Mesenteric fat pad (tissue), 1 donor: ENCODE results near the gene C1orf159. TPM values are rescaled to one million over a fixed set of nuclear protein-coding genes. Genes with fewer than 3 reads are reported as not detected.

ENCODE experiments used
- DNase-seq: peaks from one replicate; pipeline ENCODE4 v3.0.0-alpha.2; 2020; ENCODE audit warnings: low spot score
- total RNA-seq: library from RNA; stranded (reverse); fragmentation: NEBNext Ultra II Directional; extraction: Animal tissue kit (Norgen Biotek cat#: 25700); gene quantifications from one replicate; pipeline ENCODE4 v1.2.1, GENCODE V29; 2021
- donor health status: DM: yes; HTN: yes; CAD: no.

The C1orf159 gene
- total RNA-seq, 1 donor from 2014 or later = 9.0 TPM

DNA sequence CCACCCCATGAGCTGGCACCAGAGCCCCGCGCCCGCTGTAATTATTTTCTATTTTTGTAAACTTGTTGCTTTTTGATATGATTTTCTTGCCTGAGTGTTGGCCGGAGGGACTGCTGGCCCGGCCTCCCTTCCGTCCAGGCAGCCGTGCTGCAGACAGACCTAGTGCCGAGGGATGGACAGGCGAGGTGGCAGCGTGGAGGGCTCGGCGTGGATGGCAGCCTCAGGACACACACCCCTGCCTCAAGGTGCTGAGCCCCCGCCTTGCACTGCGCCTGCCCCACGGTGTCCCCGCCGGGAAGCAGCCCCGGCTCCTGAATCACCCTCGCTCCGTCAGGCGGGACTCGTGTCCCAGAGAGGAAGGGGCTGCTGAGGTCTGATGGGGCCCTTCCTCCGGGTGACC is 60.9 kb downstream of the C1orf159 start:
- DNase-seq = no peak

- no peak for DNase-seq
Observed at GRCh38 chr1:1054099-1054700, 61.7 kb downstream of the C1orf159 start.

DNA sequence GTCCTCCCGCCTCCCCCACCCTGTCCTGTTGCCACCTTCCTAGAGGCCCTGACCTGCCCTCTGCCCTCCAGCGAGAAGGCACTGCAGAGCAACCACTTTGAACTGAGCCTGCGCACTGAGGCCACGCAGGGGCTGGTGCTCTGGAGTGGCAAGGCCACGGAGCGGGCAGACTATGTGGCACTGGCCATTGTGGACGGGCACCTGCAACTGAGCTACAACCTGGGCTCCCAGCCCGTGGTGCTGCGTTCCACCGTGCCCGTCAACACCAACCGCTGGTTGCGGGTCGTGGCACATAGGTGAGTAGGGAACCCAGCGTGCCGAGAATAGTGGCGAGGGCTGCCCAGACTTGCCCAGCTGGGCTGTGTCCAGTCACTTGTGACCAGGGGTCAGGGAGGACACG is 62.2 kb downstream of the C1orf159 start:
- no peak for DNase-seq

DNA sequence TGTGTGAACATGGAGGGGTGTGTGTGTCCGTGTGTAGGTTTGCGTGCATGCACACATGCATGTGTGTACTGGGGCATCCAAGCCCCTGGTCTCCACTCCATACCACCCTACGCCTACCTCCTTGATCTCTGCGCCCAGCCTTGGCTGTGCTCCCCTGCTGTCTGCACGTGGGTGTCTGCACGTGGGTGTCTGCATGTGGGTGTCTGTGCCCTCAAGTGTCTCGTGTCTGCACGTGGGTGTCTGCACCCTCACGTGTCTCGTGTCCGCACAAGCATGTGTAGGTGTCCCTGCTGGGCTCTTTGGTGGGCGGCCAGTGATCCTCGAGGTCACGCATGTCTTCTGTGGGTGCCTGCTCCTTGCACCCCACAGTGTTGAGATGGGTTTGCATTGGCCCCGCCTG is 62.9 kb downstream of the C1orf159 start:
- no peak for DNase-seq

DNA sequence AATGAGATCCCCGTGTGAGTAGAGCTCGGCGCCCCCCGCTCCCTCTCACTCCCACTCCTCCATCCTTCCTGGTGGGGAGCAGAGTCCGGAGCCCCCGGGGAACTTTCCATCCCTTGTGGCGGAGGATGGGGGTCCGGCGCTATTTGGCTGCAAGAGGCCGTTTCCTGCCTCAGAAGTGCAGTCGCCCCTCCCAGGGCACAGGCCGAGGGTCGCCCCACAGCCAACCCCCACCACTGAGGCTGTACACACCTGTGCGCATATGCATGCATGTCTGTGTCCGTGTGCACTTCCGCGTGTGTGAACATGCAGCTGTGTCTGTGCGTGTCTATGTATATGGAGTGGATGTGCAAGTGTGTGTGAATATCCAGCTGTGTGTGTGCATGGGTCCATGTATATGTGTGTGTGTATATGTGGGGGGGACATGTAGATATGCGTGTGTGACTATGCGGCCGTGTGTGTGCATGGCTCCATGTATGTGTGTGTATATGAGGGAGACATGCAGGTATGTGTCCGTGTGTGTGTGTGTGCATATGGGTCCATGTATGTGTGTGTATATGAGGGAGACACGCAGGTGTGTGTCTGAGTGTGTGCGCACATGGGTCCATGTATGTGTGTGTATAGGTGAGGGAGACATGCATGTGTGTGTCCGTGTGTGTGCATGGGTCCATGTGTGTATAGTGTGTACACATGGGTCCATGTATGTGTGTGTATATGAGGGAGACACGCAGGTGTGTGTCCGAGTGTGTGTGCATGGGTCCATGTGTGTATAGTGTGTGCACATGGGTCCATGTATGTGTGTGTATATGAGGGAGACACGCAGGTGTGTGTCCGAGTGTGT is 63.7 kb downstream of the C1orf159 start:
- no peak for DNase-seq

DNA sequence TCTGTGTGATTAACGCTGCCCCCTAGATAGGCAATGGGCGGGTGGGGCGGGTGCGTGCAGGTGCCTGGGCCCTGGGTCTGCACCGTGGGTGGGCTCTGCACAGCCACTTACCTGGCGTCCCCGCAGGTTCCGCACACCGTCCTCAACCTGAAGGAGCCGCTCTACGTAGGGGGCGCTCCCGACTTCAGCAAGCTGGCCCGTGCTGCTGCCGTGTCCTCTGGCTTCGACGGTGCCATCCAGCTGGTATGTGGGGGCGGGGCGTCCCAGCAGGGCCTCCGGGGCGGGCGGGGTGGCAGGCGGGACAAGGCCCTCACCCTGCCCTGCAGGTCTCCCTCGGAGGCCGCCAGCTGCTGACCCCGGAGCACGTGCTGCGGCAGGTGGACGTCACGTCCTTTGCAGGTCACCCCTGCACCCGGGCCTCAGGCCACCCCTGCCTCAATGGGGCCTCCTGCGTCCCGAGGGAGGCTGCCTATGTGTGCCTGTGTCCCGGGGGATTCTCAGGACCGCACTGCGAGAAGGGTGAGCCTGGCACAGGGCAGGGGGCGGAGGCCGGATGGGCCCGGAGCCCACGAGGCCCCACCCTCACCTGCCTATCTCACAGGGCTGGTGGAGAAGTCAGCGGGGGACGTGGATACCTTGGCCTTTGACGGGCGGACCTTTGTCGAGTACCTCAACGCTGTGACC is 64.6 kb downstream of the C1orf159 start:
- DNase-seq = no peak

DNA sequence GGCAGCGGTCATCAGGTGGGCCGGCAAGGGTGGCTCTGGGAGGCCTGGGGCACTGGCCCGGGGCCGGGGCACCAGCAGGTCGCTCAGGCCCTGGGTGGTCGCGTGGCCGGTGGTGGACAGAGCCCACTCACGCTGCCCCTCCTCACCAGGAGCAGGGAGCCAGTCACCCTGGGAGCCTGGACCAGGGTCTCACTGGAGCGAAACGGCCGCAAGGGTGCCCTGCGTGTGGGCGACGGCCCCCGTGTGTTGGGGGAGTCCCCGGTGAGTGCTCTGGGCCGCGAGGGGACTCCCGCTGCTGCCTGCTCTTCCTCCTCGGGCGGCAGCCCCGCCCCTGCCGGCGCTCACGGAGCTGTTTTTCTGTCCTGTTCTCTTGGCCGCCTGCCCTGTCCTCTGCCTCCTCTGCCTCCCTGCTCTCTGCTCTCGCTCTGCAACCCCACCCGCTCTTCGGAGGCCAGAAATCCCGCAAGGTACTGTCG is 65.3 kb downstream of the C1orf159 start:
- no peak for DNase-seq

GRCh38 chr1:1049318-1050165 is 66.3 kb downstream of the C1orf159 start:
- no peak for DNase-seq

- no peak for DNase-seq
Observed at GRCh38 chr1:1048765-1049164, 67.1 kb downstream of the C1orf159 start.

GRCh38 chr1:1047963-1048362 is 67.9 kb downstream of the C1orf159 start:
- no peak for DNase-seq

DNA sequence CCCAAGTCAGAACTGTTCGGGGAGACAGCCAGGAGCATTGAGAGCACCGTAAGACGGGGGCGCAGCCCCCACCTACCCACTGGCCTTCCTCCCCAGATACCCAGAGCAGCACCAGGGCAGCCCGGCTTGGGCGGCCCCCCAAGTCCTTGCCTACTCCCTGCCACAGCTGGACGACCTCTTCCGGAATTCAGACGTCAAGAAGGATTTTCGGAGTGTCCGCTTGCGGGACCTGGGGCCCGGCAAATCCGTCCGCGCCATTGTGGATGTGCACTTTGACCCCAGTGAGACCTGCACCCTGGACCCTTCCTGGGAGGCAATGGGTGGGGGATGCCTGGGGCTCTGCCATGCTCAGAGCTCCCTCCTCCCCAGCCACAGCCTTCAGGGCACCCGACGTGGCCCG is 68.5 kb downstream of the C1orf159 start:
- no peak for DNase-seq

DNA sequence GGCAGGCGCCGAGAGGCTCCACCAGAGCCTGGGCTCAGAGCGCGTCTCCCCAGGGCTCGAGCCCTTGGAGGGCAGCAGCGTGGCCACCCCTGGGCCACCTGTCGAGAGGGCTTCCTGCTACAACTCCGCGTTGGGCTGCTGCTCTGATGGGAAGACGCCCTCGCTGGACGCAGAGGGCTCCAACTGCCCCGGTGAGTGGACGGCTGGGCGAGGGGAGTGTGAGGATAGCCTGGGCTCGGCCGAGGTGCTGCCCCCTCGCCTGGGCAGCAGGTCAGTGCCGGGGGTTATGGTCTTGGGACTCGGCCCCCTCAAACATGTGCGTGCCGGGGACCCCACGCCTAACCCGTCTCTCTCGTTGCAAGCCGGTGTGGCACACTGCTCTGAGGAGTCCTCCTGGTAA is 69.1 kb downstream of the C1orf159 start:
- no peak for DNase-seq

DNA sequence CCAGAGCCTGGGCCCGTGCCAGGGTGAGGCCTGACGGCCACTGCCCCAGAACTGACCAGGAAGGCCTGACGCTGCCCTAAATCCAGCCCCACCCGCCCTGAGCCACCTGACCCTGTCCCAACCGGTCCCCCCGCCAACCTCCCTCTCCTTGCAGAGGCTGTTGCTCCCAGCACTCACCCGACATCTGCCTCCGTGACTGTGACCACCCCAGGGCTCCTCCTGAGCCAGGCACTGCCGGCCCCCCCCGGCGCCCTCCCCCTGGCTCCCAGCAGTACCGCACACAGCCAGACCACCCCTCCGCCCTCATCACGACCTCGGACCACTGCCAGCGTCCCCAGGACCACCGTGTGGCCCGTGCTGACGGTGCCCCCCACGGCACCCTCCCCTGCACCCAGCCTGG is 69.6 kb downstream of the C1orf159 start:
- no peak for DNase-seq

GRCh38 chr1:1045129-1045528 is 70.8 kb downstream of the C1orf159 start:
- no peak for DNase-seq

DNA sequence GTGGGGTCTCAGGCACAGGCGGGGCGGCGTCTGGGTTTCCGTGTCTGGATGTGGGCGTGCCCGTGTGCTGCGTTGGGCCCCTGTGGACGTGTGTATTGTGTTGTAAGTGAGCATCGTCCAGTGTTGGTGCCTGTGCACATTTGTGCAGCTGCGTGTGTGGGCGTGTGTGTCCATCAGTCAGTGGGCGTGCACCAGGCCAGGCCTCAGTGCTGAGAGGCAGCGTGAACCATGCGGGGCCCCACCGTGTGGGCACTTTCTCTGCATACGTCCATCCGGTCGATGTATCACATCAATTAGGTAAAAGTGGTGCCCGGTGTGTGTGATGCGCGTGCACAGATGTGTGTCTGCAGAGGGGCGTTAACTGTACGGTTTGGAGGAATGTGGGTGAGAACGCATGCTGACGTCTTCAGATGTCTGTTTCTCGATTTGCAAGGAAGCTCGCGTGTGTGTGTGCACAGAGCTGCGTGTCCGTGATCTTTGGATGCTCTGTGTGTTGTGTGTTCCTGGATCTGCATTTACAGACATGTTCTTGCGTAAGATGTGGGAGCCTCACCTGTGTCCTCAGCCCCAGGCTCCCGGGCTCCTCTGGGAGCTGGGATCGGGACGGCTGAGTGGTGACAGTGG is 71.3 kb downstream of the C1orf159 start:
- DNase-seq = no peak

DNA sequence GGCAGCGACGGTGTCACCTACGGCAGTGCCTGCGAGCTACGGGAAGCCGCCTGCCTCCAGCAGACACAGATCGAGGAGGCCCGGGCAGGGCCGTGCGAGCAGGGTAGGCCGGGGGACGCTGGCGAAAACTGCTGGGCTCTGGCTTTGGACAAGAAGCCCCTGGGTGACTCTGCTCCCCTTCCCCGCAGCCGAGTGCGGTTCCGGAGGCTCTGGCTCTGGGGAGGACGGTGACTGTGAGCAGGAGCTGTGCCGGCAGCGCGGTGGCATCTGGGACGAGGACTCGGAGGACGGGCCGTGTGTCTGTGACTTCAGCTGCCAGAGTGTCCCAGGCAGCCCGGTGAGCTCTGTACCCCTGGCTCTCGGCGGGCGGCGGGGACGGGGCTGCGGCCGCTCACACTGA is 72.0 kb downstream of the C1orf159 start:
- no peak for DNase-seq

DNA sequence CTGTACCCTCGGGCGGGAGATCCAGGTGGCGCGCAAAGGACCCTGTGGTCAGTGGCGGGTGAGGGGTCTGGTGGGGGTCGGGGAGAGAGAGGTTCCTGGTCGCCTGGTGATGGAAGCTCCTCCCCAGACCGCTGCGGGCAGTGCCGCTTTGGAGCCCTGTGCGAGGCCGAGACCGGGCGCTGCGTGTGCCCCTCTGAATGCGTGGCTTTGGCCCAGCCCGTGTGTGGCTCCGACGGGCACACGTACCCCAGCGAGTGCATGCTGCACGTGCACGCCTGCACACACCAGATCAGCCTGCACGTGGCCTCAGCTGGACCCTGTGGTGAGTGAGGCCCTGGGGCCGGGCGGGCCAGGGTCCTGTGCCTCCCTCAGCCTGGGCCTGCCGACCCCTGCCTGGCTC is 72.5 kb downstream of the C1orf159 start:
- no peak for DNase-seq

- no peak for DNase-seq
Observed at GRCh38 chr1:1042835-1043234, 73.1 kb downstream of the C1orf159 start.

DNA sequence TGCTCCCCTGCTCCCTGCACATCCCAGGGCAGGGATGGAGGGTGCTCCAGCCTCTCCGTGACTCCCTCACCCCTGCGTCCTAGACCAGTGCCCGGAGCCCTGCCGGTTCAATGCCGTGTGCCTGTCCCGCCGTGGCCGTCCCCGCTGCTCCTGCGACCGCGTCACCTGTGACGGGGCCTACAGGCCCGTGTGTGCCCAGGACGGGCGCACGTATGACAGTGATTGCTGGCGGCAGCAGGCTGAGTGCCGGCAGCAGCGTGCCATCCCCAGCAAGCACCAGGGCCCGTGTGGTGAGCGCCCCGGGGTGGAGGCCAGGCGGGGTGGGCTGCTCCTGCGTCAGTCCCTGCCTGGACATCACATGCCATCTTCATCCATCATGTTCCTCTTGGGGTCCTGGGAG is 74.0 kb downstream of the C1orf159 start:
- no peak for DNase-seq

DNA sequence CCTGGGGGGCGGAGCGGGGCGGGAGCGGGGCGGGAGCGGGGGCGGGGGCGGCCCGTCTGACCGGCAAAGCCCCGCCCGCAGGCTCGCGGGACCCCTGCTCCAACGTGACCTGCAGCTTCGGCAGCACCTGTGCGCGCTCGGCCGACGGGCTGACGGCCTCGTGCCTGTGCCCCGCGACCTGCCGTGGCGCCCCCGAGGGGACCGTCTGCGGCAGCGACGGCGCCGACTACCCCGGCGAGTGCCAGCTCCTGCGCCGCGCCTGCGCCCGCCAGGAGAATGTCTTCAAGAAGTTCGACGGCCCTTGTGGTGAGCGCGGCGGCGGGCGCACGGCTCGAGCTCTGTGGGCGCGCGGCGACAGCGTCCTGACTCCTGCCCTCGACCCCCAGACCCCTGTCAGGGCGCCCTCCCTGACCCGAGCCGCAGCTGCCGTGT is 74.8 kb downstream of the C1orf159 start:
- no peak for DNase-seq
